GM21717 (cell line): ENCODE data around the gene TM4SF1.

Experiments used
- ATAC-seq: cut with Tn5 transposase; IDR thresholded peaks from one replicate; pipeline ENCODE4 v1.9.1; 2021; ENCODE audit warnings: mild to moderate bottlenecking, moderate library complexity; ENCODE audit not compliant: unreplicated experiment

The TM4SF1 gene

DNA sequence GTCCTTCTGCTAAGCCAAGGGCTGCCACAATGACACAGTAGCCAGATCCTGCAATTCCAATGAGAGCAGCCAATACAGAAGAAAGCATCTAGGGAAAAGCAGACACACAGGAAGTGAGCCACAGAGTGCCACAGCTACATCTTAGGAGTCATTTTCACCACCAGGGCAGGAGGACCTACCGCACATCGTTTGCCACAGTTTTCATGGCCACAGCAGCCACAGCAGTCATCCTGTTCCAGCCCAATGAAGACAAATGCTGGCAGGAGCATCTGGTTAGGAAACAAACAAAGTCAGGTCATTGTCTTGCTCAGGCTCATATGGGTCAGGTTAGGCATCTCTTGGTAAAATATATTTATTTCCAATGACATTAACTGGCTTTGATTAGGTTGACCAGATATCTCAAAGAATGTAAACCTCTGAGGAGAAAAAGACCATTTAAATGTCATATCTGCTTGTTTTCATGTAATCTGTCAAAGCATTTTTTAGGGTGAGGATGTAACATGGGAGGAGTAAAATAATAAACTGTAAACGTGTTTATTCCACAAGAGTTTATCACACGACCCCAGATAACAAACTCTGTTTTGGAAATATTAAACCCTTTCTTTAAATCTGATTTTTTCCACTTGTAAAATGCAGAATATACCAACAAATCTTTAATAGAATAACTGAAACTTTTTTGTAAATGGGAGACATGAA, 1.8 kb downstream of the TM4SF1 start:
- ATAC-seq, result no peak

- no peak for ATAC-seq
These were observed 2.5 kb downstream of the TM4SF1 start for GRCh38 chr3:149374793-149375500.

DNA sequence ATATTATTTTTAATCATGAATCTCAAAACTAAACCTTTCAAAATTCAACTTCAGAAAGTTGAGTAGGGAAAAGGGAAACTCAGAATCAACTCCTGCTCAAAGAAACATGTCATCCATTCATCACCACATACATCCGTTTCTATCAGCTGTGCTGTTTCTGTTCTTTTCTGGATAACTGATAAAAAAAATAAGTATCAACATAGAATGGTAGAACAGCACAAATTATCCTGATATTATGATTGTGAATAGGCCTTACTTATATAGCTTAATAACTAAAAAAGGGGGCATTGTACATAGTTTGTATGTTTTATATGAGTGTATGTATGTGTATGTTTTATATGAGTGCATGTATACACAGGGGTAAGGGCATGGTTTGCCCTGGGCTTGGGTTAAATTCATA, 3.1 kb downstream of the TM4SF1 start:
- ATAC-seq, result no peak

- no peak for ATAC-seq
These were observed 4.0 kb downstream of the TM4SF1 start for GRCh38 chr3:149373235-149374125.

- ATAC-seq, result no peak
These were observed 5.7 kb downstream of the TM4SF1 start for GRCh38 chr3:149371723-149372114.

DNA sequence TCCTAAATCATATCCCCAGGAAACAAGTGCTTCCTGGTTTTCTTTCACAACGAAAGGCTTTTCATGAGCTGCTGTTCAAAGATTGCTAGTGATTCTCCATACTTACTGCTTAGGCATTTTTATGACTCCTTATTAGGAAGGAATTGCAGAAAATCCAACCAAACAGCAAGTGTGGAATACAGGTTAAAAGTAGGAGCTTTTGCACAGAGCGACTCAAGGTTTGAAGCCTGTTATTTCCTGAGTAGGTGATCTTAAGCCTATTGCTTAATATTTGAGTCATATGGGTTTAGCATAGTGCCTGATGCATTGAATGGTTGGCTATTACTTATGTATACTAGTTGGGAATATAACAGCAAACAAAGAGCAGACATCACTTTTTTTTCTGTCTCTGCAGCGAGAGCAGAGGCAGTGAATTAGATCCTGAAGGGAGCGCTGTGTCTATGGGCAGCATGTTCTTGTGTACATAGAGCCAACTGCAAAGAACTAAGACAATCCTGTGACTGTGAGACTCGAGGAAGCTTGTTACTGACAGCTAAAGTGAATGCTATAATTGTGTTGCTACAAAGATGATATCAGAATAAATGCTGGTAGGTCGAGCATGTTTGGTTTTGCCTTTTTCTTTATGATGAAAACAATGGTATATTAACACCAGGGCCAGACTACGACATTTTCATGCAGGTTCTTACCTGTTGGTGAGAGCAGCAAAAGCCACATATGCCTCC, 6.3 kb downstream of the TM4SF1 start:
- no peak for ATAC-seq

- no peak for ATAC-seq
These were observed 7.2 kb downstream of the TM4SF1 start for GRCh38 chr3:149369991-149370866.

- ATAC-seq, result no peak
These were observed 8.6 kb downstream of the TM4SF1 start for GRCh38 chr3:149368674-149369497.

DNA sequence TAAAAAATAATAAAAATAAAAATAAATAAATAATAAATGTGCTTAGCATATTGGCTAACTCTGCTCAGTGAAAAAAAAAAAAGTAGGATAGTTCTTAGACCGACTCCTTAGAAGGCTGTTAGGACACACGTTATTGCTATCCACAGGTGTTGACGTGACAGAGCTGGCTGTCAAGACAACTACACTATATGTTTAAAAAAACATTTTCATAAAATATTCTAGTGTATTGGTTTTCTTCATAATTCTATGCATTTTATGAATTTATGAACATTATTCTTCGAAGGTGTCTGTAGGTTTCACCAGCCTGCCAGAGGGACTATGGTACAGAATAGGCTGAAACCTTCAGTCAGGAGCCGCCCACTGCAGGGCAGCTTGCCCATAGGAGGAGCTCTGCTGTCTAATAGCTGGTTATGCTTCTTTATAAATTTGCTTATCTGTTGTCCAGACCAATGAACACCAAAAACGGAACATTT, 9.2 kb downstream of the TM4SF1 start:
- ATAC-seq, result no peak

GRCh38 chr3:149366941-149367840, 10.3 kb downstream of the TM4SF1 start:
- no peak for ATAC-seq

DNA sequence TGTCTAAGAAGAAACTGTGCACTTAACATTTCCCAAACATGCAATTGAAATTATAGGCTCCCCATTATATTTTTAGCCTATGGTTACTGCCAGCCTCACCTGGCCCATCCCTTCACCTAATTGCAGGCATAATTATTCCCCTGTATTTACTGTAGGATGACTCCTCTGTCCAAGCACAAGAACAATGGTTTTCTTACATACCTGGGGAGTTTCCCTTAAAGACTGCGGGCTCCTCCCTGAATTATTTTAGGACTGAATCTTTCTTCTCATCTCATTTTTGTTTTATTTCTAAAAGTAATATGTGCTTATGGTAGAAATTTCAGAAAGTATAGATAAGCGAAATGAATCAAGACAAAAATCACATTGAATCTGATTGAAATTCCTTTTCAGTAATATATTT, 11.4 kb downstream of the TM4SF1 start:
- no peak for ATAC-seq

DNA sequence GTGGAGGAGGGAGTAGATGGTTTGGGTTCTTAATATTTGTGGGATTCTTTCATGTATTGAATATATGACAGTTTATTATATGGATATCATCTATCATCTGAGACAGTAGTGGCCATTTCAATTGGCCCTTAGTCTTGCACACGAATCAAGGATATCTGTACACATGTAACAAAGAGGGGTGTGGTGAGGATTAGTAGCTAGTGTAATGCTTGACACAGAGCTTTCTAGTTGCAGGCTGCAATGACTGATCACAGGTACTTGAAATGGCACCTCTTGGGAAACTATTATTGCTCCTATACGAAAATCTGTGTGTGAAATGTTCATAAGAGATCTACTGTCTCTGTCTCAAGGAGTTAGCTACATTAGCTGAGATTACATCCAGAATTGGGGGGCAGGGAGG, 12.8 kb downstream of the TM4SF1 start:
- ATAC-seq, result no peak

GRCh38 chr3:149363053-149363452, 14.4 kb downstream of the TM4SF1 start:
- ATAC-seq, result no peak

DNA sequence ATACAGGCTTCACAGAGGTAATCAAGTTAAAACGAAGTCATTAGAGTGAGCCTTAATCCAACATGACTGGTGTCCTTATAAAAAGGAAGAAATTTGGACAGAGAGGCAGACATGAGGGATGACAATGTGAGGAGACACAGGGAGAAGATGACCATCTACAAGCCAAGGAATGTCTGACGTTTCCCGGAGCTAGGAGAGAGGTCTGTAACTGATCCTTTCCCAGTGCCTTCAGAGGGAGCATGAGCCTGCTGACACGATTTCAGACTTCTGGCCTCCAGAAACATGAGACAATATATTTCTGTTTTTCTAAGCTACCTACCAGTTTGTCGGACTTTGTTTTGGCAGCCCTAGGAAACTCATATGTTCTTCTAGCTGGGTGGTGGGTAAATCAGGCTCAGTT, 15.1 kb downstream of the TM4SF1 start:
- ATAC-seq, result no peak

- no peak for ATAC-seq
These were observed 20.8 kb downstream of the TM4SF1 start for GRCh38 chr3:149356630-149357029.

DNA sequence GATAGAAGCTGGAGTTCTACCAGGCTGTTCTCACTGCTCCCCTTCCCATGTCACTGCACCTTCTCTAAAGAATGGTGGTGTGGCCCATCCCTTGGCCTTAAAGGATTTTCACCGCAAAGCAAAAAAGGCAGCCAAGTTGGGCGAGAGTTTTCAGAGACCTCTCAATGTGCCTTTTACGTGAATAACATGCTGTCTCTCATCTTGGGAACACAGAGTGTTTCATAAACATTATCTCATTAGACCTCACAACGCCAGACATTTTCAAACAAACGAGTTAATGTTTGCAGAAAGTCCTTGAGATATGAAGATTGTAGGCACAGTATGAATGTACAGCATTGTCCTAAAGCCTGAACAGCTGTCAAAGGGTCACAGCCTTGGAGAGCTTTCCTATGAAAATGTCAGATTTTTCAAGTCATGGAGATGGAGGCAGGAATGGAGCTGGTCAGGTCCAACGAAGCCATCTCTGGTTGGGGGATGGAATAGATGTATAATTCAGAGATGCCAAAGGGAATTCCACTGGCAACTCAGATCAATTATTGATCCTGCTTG, 21.3 kb downstream of the TM4SF1 start:
- no peak for ATAC-seq

GRCh38 chr3:149353581-149354184, 23.8 kb downstream of the TM4SF1 start:
- ATAC-seq, result no peak
